HCT116 (cell line): ENCODE results near the gene RSL1D1. TPM values are rescaled to one million over a fixed set of nuclear protein-coding genes. Genes with fewer than 3 reads are reported as not detected.

Experiments
- ATAC-seq: fragments of 200-7000 bp; cut with Tn5 transposase; 2 replicates; pipeline ENCODE4 v1.9.1; 2020; ENCODE audit warnings: mild to moderate bottlenecking, moderate library complexity
- BruUV-seq: library from RNA; stranded (reverse); fragments of 400-500 nt; replicated peaks from 2 replicates; lab custom pipeline; 2021; lab: Mats Ljungman, UMichigan
- CTCF ChIA-PET: fragments of 300-600 bp; sonication (Branson Sonifier 250); formaldehyde crosslinking; loops from one replicate; lab custom pipeline; 2021; ENCODE audit warnings: antibody characterized with exemption; lab: Charles Lee
- POLR2A ChIA-PET: fragments of 300-600, 350-600 bp; sonication (Branson Sonifier 250); formaldehyde crosslinking; loops from one replicate; lab custom pipeline; 2021; ENCODE audit warnings: antibody characterized with exemption; lab: Charles Lee
- RAD21 ChIA-PET, 2 experiments: fragments of 300-600 bp; sonication (Branson Sonifier 250); formaldehyde crosslinking; loops; one replicate each; lab custom pipeline; 2023; ENCODE audit warnings: low total read pairs in 2 of 2; ENCODE audit not compliant: uncharacterized antibody in 2 of 2, unreplicated experiment in 2 of 2, low non-redundant PET in 1 of 2; lab: Charles Lee
- DNase-seq: peaks from one replicate; pipeline ENCODE4 v3.0.0-alpha.2; 2010; ENCODE audit warnings: low read depth, low spot score
- H2AFZ ChIP-seq: fragments of 200-600 bp; shearing (Covaris generic), sonication (generic); 2 replicates; pipeline ENCODE4 v1.6.1; 2017; ENCODE audit warnings: low read depth, mixed run types, mixed read lengths, antibody characterized with exemption, low read length; ENCODE audit not compliant: poor library complexity, severe bottlenecking
- H3K27ac ChIP-seq: 2 replicates; pipeline ENCODE4 v1.5.1; 2012; ENCODE audit warnings: low read depth, low read length
- H3K27me3 ChIP-seq: fragments of 200-600 bp; sonication (generic); 2 replicates; pipeline ENCODE4 v1.6.1; 2016; ENCODE audit warnings: mixed run types, low read length, mixed read lengths; ENCODE audit not compliant: insufficient read depth
- H3K36me3 ChIP-seq, 2 experiments: fragments of 200-500 bp in 1 of 2; fragments of 200-600 bp in 1 of 2; sonication (Bioruptor generic) in 1 of 2; sonication (generic) in 1 of 2; 2 replicates each; pipeline versions ENCODE4 v1.5.1 to v1.6.1; 2014 to 2016; ENCODE audit warnings: low read length in 2 of 2, inconsistent platforms in 1 of 2, mixed read lengths in 1 of 2, mixed run types in 1 of 2; ENCODE audit not compliant: insufficient read depth in 2 of 2, control insufficient read depth in 1 of 2
- H3K4me1 ChIP-seq, 2 experiments: fragments of 200-600 bp in 1 of 2; sonication (generic) in 1 of 2; 2 replicates each; pipeline versions ENCODE4 v1.5.1 to v1.6.1; 2012 to 2017; ENCODE audit warnings: low read length in 2 of 2, inconsistent platforms in 1 of 2, mild to moderate bottlenecking in 1 of 2, mixed read lengths in 1 of 2, mixed run types in 1 of 2, moderate library complexity in 1 of 2; ENCODE audit not compliant: insufficient read depth in 2 of 2, control insufficient read depth in 1 of 2
- H3K4me2 ChIP-seq: fragments of 200-600 bp; sonication (generic); 2 replicates; pipeline ENCODE4 v1.6.1; 2017; ENCODE audit warnings: mixed run types, low read length, mixed read lengths
- H3K4me3 ChIP-seq, 2 experiments: fragments of 200-600 bp in 1 of 2; sonication (generic) in 1 of 2; replicated peaks in 1 of 2; 2 replicates each; pipeline ENCODE4 v1.5.1; 2011 to 2016; ENCODE audit warnings: low read length in 2 of 2, control low read depth in 1 of 2, low read depth in 1 of 2, mild to moderate bottlenecking in 1 of 2, mixed read lengths in 1 of 2, mixed run types in 1 of 2
- H3K79me2 ChIP-seq: fragments of 200-600 bp; sonication (generic); 2 replicates; pipeline ENCODE4 v1.6.1; 2017; ENCODE audit warnings: mild to moderate bottlenecking, mixed run types, low read length, moderate library complexity, mixed read lengths; ENCODE audit not compliant: insufficient read depth
- H3K9ac ChIP-seq: fragments of 200-600 bp; sonication (generic); 2 replicates; pipeline ENCODE4 v1.6.1; 2016; ENCODE audit warnings: low read length, mixed read lengths
- H3K9me2 ChIP-seq: fragments of 200-600 bp; sonication (generic), shearing (Covaris generic); 2 replicates; pipeline ENCODE4 v1.6.1; 2017; ENCODE audit warnings: mixed run types, mild to moderate bottlenecking, moderate library complexity; ENCODE audit not compliant: insufficient read depth
- H3K9me3 ChIP-seq, 2 experiments: fragments of 200-500 bp in 1 of 2; fragments of 200-600 bp in 1 of 2; sonication (Bioruptor generic) in 1 of 2; sonication (generic) in 1 of 2; 2 replicates each; pipeline ENCODE4 v1.6.1; 2014 to 2017; ENCODE audit warnings: low read length in 2 of 2, mixed read lengths in 2 of 2, inconsistent platforms in 1 of 2, low read depth in 1 of 2, mild to moderate bottlenecking in 1 of 2, mixed run types in 1 of 2, moderate library complexity in 1 of 2; ENCODE audit not compliant: control insufficient read depth in 1 of 2, insufficient read depth in 1 of 2
- H4K20me1 ChIP-seq: fragments of 200-600 bp; sonication (generic), shearing (Covaris generic); 2 replicates; pipeline ENCODE4 v1.6.1; 2017; ENCODE audit warnings: mixed run types, mild to moderate bottlenecking, moderate library complexity; ENCODE audit not compliant: insufficient read depth
- SIN3A ChIP-seq: IDR thresholded peaks from 2 replicates; pipeline ENCODE4 v1.6.1; 2012; ENCODE audit warnings: low read depth
- intact Hi-C: fragments of 100-400 bp; cut with micrococcal nuclease; formaldehyde crosslinking; loops from 2 replicates; pipeline ENCODE4 v1.10.0; 2022
- total RNA-seq: library from RNA; stranded (reverse); gene quantifications from one replicate; pipeline ENCODE4 v1.2.1, GENCODE V29; 2021; ENCODE audit not compliant: unreplicated experiment

The RSL1D1 gene
- total RNA-seq, 1 experiment from 2014 or later: 291 TPM

GRCh38 chr16:11784038-11784369 is 67.3 kb downstream of the RSL1D1 start:
- Histone ChIP-seq H3K27ac (no peak overlapping the region), H3K27me3 (no peaks in the 10 kb centered on the region), H3K9me3 (no peaks in the 10 kb centered on the region), H3K4me2 (no peak overlapping the region; the same call in 1 of the 2 replicates), H3K79me2 (peaks cover 78% of the 10 kb centered on the region), H3K4me3 (no peak overlapping the region), H3K36me3 (peaks cover 3 to 5% of the 10 kb centered on the region in 2 experiments; a peak in 1 of 4 replicates), H3K9me2 (no peaks in the 10 kb centered on the region), H3K9ac (no peak overlapping the region), H2AFZ (no peak overlapping the region), H3K4me1 (peaks cover 5 to 11% of the 10 kb centered on the region in 2 experiments; a peak in 3 of 4 replicates), H4K20me1 (no peaks in the 10 kb centered on the region)
- ChIA-PET POLR2A (no interaction called here), CTCF (interaction anchor here (2.0 kb wide), 1 partner anchor 13 kb away, joined by 6 read pairs; the partner anchor contains the start of gene ZC3H7A), RAD21 (no interaction called here)
- ATAC-seq (no peak), DNase-seq (no peak)
- intact Hi-C loops: no loop called here
- BruUV-seq: no TSS peak
- TF ChIP-seq SIN3A: no peak

Other genes with a start within 250 kb of the RSL1D1 start
- 12.2 TPM for gene SNN, start 183.1 kb downstream of the RSL1D1 start, total RNA-seq
- gene TXNDC11, start 108.7 kb downstream of the RSL1D1 start, total RNA-seq: 26.8 TPM
- gene ZC3H7A, start 54.3 kb downstream of the RSL1D1 start, total RNA-seq: 33.4 TPM
- gene GSPT1, start 64.4 kb upstream of the RSL1D1 start, total RNA-seq: 148 TPM
- gene NPIPB2, start 90.5 kb upstream of the RSL1D1 start, total RNA-seq: 10.7 TPM
- gene TNFRSF17, start 113.7 kb upstream of the RSL1D1 start, total RNA-seq: not detected
- gene SNX29, start 125.2 kb upstream of the RSL1D1 start, total RNA-seq: 7.4 TPM